ENCODE results near the gene HS1BP3. TPM values are rescaled to one million over a fixed set of nuclear protein-coding genes. Genes with fewer than 3 reads are reported as not detected.

Gene HS1BP3
- total and polyA plus RNA-seq, 7 experiments from 2014 or later, result 12.0 to 19.0 (median 17.3) TPM

GRCh38 chr2:20574930-20575329 is 76.0 kb downstream of the HS1BP3 start:
- Histone ChIP-seq H3K36me3 (ENCODE audit: control insufficient read depth in 2 of 3, insufficient read depth in 3 of 3, low read length in 3 of 3) (no peaks in the 10 kb centered on the region), H3K27ac (ENCODE audit: low read depth, low read length) (no peak overlapping the region), H3K27me3 (ENCODE audit: control insufficient read depth in 2 of 2, insufficient read depth in 2 of 2, low read length in 2 of 2) (no peaks in the 10 kb centered on the region), H3K4me3 (ENCODE audit: low read length) (no peak overlapping the region), H3K9me3 (ENCODE audit: control insufficient read depth in 2 of 3, low read length in 3 of 3) (no peaks in the 10 kb centered on the region), H3K4me1 (ENCODE audit: control insufficient read depth in 2 of 2, insufficient read depth in 2 of 2, low read length in 2 of 2) (peaks cover 13% of the 10 kb centered on the region in 2 donors)
- DNase-seq, result no peak
- no peak for ATAC-seq
- Mint-ChIP-seq H3K36me3 (peaks cover 0 to 14% (median 0%) of the 10 kb centered on the region in 5 donors), H3K9me3 (peaks cover 0 to 3% (median 0%) of the 10 kb centered on the region in 11 donors), H3K4me3 (no peak overlapping the region), H3K27ac (peak overlapping the region in 2 of 9 donors; percentile 18 to 46), H3K4me1 (peaks cover 9 to 32% (median 10%) of the 10 kb centered on the region in 7 donors), H3K27me3 (no peaks in the 10 kb centered on the region)
- CTCF ChIA-PET, result no interaction called here
- intact Hi-C loops (cut with micrococcal nuclease), result loop anchor here (5.0 kb wide), 4 partner anchors 123 to 673 kb away; partner anchors contain the start of genes PUM2 (in 1 of the 2) and TTC32 (in 1 of the 2)
- POLR2A ChIA-PET, result no interaction called here

- peaks cover 13% of the 10 kb centered on the region in 2 donors for H3K4me1 ChIP-seq (ENCODE audit: control insufficient read depth in 2 of 2, insufficient read depth in 2 of 2, low read length in 2 of 2)
- H3K27me3 ChIP-seq (ENCODE audit: control insufficient read depth in 2 of 2, insufficient read depth in 2 of 2, low read length in 2 of 2), result no peaks in the 10 kb centered on the region
- ChIA-PET POLR2A (no interaction called here), CTCF (no interaction called here)
- Mint-ChIP-seq H3K36me3 (peaks cover 0 to 14% (median 0%) of the 10 kb centered on the region in 5 donors), H3K27me3 (no peaks in the 10 kb centered on the region), H3K27ac (peak overlapping the region in 1 of 9 donors; percentile 38), H3K9me3 (peaks cover 0 to 3% (median 0%) of the 10 kb centered on the region in 11 donors), H3K4me1 (peaks cover 9 to 32% (median 10%) of the 10 kb centered on the region in 7 donors), H3K4me3 (no peak overlapping the region)
- DNase-seq (no peak), ATAC-seq (no peak)
- no peak overlapping the region for H3K4me3 ChIP-seq (ENCODE audit: low read length)
- no peak overlapping the region for H3K27ac ChIP-seq (ENCODE audit: low read depth, low read length)
- no peaks in the 10 kb centered on the region for H3K9me3 ChIP-seq (ENCODE audit: control insufficient read depth in 2 of 3, low read length in 3 of 3)
- intact Hi-C loops (cut with micrococcal nuclease), result loop anchor here in 1 of 2 donors (5.0 kb wide), 1 partner anchor 122 kb away; no protein-coding TSS in a partner anchor
- no peaks in the 10 kb centered on the region for H3K36me3 ChIP-seq (ENCODE audit: control insufficient read depth in 2 of 3, insufficient read depth in 3 of 3, low read length in 3 of 3)
Observed at GRCh38 chr2:20574423-20574911, 76.4 kb downstream of the HS1BP3 start.

- CTCF ChIA-PET, result interaction anchor here (1.5 kb wide), 1 partner anchor 88 kb away, joined by 4 read pairs; no protein-coding TSS in a partner anchor
- no peaks in the 10 kb centered on the region for H3K9me3 ChIP-seq (ENCODE audit: control insufficient read depth in 2 of 3, low read length in 3 of 3)
- no peaks in the 10 kb centered on the region for H3K27me3 ChIP-seq (ENCODE audit: control insufficient read depth in 2 of 2, insufficient read depth in 2 of 2, low read length in 2 of 2)
- peaks cover 0 to 14% (median 0%) of the 10 kb centered on the region in 5 donors for H3K36me3 Mint-ChIP-seq
- H3K4me3 Mint-ChIP-seq, result no peak overlapping the region
- DNase-seq, result no peak
- H3K36me3 ChIP-seq (ENCODE audit: control insufficient read depth in 2 of 3, insufficient read depth in 3 of 3, low read length in 3 of 3), result no peaks in the 10 kb centered on the region
- H3K27ac ChIP-seq (ENCODE audit: low read depth, low read length), result no peak overlapping the region
- no peak for ATAC-seq
- no peaks in the 10 kb centered on the region for H3K27me3 Mint-ChIP-seq
- no peak overlapping the region for H3K4me3 ChIP-seq (ENCODE audit: low read length)
- POLR2A ChIA-PET, result no interaction called here
- peak overlapping the region in 1 of 9 donors; percentile 38 for H3K27ac Mint-ChIP-seq
- H3K9me3 Mint-ChIP-seq, result peaks cover 0 to 3% (median 0%) of the 10 kb centered on the region in 11 donors
- intact Hi-C loops (cut with micrococcal nuclease), result loop anchor here in 1 of 2 donors (5.0 kb wide), 1 partner anchor 122 kb away; no protein-coding TSS in a partner anchor
- H3K4me1 ChIP-seq (ENCODE audit: control insufficient read depth in 2 of 2, insufficient read depth in 2 of 2, low read length in 2 of 2), result peaks cover 13% of the 10 kb centered on the region in 2 donors
- peaks cover 9 to 32% (median 10%) of the 10 kb centered on the region in 7 donors for H3K4me1 Mint-ChIP-seq
Observed at GRCh38 chr2:20573620-20574422, 77.1 kb downstream of the HS1BP3 start.

GRCh38 chr2:20572221-20572620 is 78.7 kb downstream of the HS1BP3 start:
- CTCF ChIA-PET, result interaction anchor here (0.6 kb wide), 1 partner anchor 1353 kb away, joined by 3 read pairs; no protein-coding TSS in a partner anchor

GRCh38 chr2:20571644-20572215 is 79.2 kb downstream of the HS1BP3 start:
- no peak overlapping the region for H3K27ac Mint-ChIP-seq
- ATAC-seq (no peak), DNase-seq (no peak)
- H3K36me3 Mint-ChIP-seq, result peaks cover 0 to 8% (median 0%) of the 10 kb centered on the region in 5 donors
- ChIA-PET CTCF (interaction anchor here (0.6 kb wide), 1 partner anchor 1353 kb away, joined by 3 read pairs; no protein-coding TSS in a partner anchor), POLR2A (no interaction called here)
- H3K27me3 Mint-ChIP-seq, result no peaks in the 10 kb centered on the region
- Histone ChIP-seq H3K27me3 (ENCODE audit: control insufficient read depth in 2 of 2, insufficient read depth in 2 of 2, low read length in 2 of 2) (no peaks in the 10 kb centered on the region), H3K27ac (ENCODE audit: low read depth, low read length) (no peak overlapping the region), H3K4me3 (ENCODE audit: low read length) (no peak overlapping the region), H3K9me3 (ENCODE audit: control insufficient read depth in 2 of 3, low read length in 3 of 3) (no peaks in the 10 kb centered on the region), H3K36me3 (ENCODE audit: control insufficient read depth in 2 of 3, insufficient read depth in 3 of 3, low read length in 3 of 3) (no peaks in the 10 kb centered on the region), H3K4me1 (ENCODE audit: control insufficient read depth in 2 of 2, insufficient read depth in 2 of 2, low read length in 2 of 2) (peaks cover 6 to 7% of the 10 kb centered on the region in 2 donors)
- intact Hi-C loops (cut with micrococcal nuclease), result loop anchor here in 1 of 2 donors (5.0 kb wide), 1 partner anchor 119 kb away; no protein-coding TSS in a partner anchor
- peaks cover 0 to under 1% (median 0%) of the 10 kb centered on the region in 11 donors for H3K9me3 Mint-ChIP-seq
- peaks cover 6 to 25% (median 6%) of the 10 kb centered on the region in 7 donors for H3K4me1 Mint-ChIP-seq
- no peak overlapping the region for H3K4me3 Mint-ChIP-seq

More at GRCh38 chr2:20572221-20572620, 78.7 kb downstream of the HS1BP3 start:
- H3K27ac ChIP-seq (ENCODE audit: low read depth, low read length), result no peak overlapping the region
- H3K4me1 ChIP-seq (ENCODE audit: control insufficient read depth in 2 of 2, insufficient read depth in 2 of 2, low read length in 2 of 2), result peaks cover 11 to 12% of the 10 kb centered on the region in 2 donors
- peaks cover 9 to 28% (median 9%) of the 10 kb centered on the region in 7 donors for H3K4me1 Mint-ChIP-seq
- no peak for ATAC-seq
- DNase-seq, result no peak
- no peak overlapping the region for H3K4me3 ChIP-seq (ENCODE audit: low read length)
- no peaks in the 10 kb centered on the region for H3K27me3 ChIP-seq (ENCODE audit: control insufficient read depth in 2 of 2, insufficient read depth in 2 of 2, low read length in 2 of 2)
- no peak overlapping the region for H3K4me3 Mint-ChIP-seq
- H3K9me3 Mint-ChIP-seq, result peaks cover 0 to 3% (median 0%) of the 10 kb centered on the region in 11 donors
- no peaks in the 10 kb centered on the region for H3K27me3 Mint-ChIP-seq
- POLR2A ChIA-PET, result no interaction called here
- H3K36me3 ChIP-seq (ENCODE audit: control insufficient read depth in 2 of 3, insufficient read depth in 3 of 3, low read length in 3 of 3), result no peaks in the 10 kb centered on the region
- peaks cover 0 to 11% (median 0%) of the 10 kb centered on the region in 5 donors for H3K36me3 Mint-ChIP-seq
- H3K9me3 ChIP-seq (ENCODE audit: control insufficient read depth in 2 of 3, low read length in 3 of 3), result no peaks in the 10 kb centered on the region
- H3K27ac Mint-ChIP-seq, result no peak overlapping the region
- intact Hi-C loops (cut with micrococcal nuclease), result loop anchor here in 1 of 2 donors (5.0 kb wide), 1 partner anchor 120 kb away; no protein-coding TSS in a partner anchor

- peaks cover under 1 to 20% (median 1%) of the 10 kb centered on the region in 7 donors for H3K4me1 Mint-ChIP-seq
- Histone ChIP-seq H3K27ac (ENCODE audit: low read depth, low read length) (no peak overlapping the region), H3K9me3 (ENCODE audit: control insufficient read depth in 2 of 3, low read length in 3 of 3) (no peaks in the 10 kb centered on the region), H3K27me3 (ENCODE audit: control insufficient read depth in 2 of 2, insufficient read depth in 2 of 2, low read length in 2 of 2) (no peaks in the 10 kb centered on the region), H3K4me3 (ENCODE audit: low read length) (no peak overlapping the region), H3K4me1 (ENCODE audit: control insufficient read depth in 2 of 2, insufficient read depth in 2 of 2, low read length in 2 of 2) (peaks cover 2 to 3% of the 10 kb centered on the region in 2 donors), H3K36me3 (ENCODE audit: control insufficient read depth in 2 of 3, insufficient read depth in 3 of 3, low read length in 3 of 3) (no peaks in the 10 kb centered on the region)
- H3K27ac Mint-ChIP-seq, result no peak overlapping the region
- ATAC-seq, result no peak
- ChIA-PET POLR2A (no interaction called here), CTCF (no interaction called here)
- peaks cover 0 to 4% (median 0%) of the 10 kb centered on the region in 5 donors for H3K36me3 Mint-ChIP-seq
- H3K4me3 Mint-ChIP-seq, result no peak overlapping the region
- DNase-seq, result no peak
- intact Hi-C loops (cut with micrococcal nuclease), result loop anchor here in 1 of 2 donors (5.0 kb wide), 1 partner anchor 119 kb away; no protein-coding TSS in a partner anchor
- H3K9me3 Mint-ChIP-seq, result no peaks in the 10 kb centered on the region
- H3K27me3 Mint-ChIP-seq, result no peaks in the 10 kb centered on the region
Observed at GRCh38 chr2:20571231-20571630, 79.7 kb downstream of the HS1BP3 start.
